GOT3 (cell line): ENCODE measurements around the gene LUC7L.

ENCODE experiments used
- DNase-seq: peaks from one replicate; lab custom pipeline; 2025; ENCODE audit warnings: mixed read lengths; lab: John Stamatoyannopoulos, UW

LUC7L gene

DNA sequence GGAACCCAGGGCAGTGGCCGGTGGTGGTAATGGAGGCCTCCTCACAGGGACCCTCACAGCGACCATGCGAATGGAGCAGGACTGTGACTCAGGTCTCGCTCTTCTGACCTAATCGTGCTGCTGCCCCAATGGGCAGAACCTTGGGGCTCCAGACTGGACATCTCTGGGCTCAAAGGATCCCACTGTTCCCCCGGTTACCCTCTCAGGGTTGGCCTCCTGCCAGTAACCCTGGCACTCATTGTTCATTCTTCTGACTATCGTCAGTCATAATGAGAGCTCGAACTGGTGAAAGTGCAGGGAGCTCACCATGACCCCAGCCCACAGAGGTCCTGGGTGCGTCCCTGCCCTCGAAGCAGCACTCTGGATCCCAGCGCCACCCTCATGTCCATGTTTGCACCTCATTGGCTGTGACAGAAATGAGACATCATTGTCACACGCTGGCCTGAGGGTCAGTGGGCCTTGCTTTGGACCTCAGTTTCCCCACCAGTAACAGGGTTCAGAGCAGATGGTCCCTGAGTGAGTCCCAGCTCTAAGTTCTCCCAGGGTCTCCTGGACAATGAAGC lies 86.8 kb downstream of the LUC7L start:
- DNase-seq: no peak

DNA sequence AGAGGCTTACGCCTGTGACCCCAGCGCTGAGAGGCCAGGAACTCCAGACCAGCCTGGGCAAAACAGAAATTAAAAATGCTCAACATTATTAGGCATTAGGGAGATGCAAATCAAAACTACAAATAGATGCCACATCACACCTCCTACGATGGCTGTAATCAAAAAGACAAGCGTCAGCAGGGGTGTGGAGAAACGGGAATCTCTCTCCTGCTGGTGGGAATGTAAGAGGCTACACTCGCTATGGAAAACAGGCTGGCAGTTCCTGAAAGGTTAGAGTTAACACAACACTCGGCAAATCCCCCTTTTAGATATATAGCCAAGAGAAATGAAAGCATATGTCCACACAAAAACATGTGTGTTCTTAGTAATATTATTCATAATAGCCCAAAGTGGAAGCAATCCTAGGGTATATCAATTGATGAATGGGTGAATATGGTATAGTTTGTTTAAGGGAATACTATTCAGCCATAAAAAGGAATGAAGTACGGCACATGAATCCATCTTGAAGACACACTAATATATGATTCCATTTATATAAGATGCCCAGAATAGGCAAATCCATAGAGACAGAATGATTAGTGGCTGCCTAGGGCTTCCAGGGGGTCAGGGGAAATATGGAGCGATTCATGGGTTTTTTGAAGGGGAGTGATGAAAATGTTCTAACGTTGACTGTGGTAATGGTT lies 88.9 kb downstream of the LUC7L start:
- DNase-seq: no peak
